Measurements from ENCODE around the gene OSBP. TPM values are rescaled to one million over a fixed set of nuclear protein-coding genes. Genes with fewer than 3 reads are reported as not detected.

Gene OSBP, protein sequence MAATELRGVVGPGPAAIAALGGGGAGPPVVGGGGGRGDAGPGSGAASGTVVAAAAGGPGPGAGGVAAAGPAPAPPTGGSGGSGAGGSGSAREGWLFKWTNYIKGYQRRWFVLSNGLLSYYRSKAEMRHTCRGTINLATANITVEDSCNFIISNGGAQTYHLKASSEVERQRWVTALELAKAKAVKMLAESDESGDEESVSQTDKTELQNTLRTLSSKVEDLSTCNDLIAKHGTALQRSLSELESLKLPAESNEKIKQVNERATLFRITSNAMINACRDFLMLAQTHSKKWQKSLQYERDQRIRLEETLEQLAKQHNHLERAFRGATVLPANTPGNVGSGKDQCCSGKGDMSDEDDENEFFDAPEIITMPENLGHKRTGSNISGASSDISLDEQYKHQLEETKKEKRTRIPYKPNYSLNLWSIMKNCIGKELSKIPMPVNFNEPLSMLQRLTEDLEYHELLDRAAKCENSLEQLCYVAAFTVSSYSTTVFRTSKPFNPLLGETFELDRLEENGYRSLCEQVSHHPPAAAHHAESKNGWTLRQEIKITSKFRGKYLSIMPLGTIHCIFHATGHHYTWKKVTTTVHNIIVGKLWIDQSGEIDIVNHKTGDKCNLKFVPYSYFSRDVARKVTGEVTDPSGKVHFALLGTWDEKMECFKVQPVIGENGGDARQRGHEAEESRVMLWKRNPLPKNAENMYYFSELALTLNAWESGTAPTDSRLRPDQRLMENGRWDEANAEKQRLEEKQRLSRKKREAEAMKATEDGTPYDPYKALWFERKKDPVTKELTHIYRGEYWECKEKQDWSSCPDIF
- 31.7 and 39.6 TPM in 2 replicates for polyA plus RNA-seq (2011; rRNA removed)
- 8.8 and 11.0 TPM in 2 replicates for polyA plus RNA-seq (2012; cell fraction: cytosol; rRNA removed)
- polyA plus RNA-seq (2012; cell fraction: nucleus; rRNA removed): 7.8 and 10.8 TPM in 2 replicates
- polyA plus RNA-seq (2017; fragmentation: RNase III; extraction: RNeasy Plus Mini Kit Qiagen cat#74134 plus additional on column Dnase treatment): 25.4 to 26.3 TPM (median 25.9 TPM) in 3 replicates
- 22.7 and 27.4 TPM in 2 replicates for polyA minus RNA-seq (2011; rRNA and poly(A)+ RNA removed)

DNA sequence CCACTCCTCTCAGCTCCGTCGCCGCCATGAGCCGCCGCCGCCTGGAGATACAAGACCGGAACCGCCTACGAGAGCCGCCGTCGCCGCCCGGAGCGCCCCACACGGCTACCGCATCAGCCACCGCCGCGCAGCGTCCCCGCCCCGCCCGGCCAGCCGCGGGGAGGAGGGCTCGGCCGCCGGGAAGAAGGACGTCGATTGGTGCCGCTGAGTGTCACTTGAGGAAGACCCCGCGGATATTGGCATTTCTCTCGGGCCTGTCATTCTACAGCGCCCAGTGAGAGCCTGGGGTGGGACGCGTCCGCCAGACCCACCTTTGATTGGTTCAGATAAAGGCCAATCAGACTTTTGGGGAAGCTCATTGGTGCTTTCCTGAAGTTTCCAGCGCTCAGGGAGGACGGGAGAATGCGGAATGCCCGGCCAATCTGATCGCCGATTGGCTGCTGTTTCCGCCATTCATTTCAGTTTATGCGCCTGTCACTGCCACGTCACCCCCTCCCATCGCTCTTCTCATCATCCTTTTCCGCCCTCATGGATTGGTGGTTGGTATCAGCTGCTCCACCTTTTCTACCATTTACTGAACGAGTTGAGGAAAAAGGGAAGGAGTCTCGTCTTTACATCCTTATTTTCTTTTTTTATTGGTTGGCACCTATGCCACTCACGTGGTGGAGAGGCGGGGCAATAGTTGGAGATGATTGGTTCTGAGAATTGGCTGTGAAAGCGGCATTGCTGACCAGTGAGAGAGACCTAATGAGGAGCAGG, at the start of gene OSBP:
TSS of gene OSBP (minus strand) at position 138 of the 759 bp plus-strand sequence. CDS start at position 28, 110 bp downstream.
- FAIRE-seq (peak; percentile 99), ATAC-seq (peak; percentile 91 to 95), DNase-seq (ENCODE audit: low read depth in 1 of 2, low spot score in 1 of 2) (peak; percentile 99 to 100)
- CTCF ChIA-PET: interaction anchor here (0.5 to 2.1 kb wide), 9 partner anchors 9 to 139 kb away, joined by 3 to 7 read pairs (median 4); partner anchors contain the start of gene STX3
- POLR2A ChIA-PET: interaction anchor here (0.5 to 2.1 kb wide), 12 partner anchors 11 to 82 kb away, joined by 3 to 43 read pairs (median 4); partner anchors contain the start of gene PATL1
- H3K4me2 ChIP-seq: peak within 1 kb of the TSS; percentile 97
- H3K4me3 ChIP-seq: peak within 1 kb of the TSS; percentile 75
- H3K27ac ChIP-seq: peak within 1 kb of the TSS; percentile 84 to 97
- TF ChIP-seq JUN (IDR thresholded peaks at IDR 0.05) (0 out of 5 replicates have a peak, but pooled peaks of 1 of the 2 experiments have one; percentile 54), POLR2A (IDR thresholded peaks at IDR 0.05; ENCODE audit: low read length) (peak; percentile 56), BHLHE40 (IDR thresholded peaks at IDR 0.05; ENCODE audit: low read depth, low read length) (no peak), GATA3 (IDR thresholded peaks at IDR 0.05; ENCODE audit: borderline replicate concordance) (no peak), EHMT2 (IDR thresholded peaks at IDR 0.05; ENCODE audit: low read depth) (no peak), CHD2 (IDR thresholded peaks at IDR 0.05; ENCODE audit: low read length, partially characterized antibody) (peak; percentile 70), JUNB (IDR thresholded peaks at IDR 0.05) (no peak), NPAS2 (CRISPR knock-in tag; IDR thresholded peaks at IDR 0.05; ENCODE audit: borderline replicate concordance) (no peak), EHF (CRISPR knock-in tag; IDR thresholded peaks at IDR 0.05) (no peak), MAFK (IDR thresholded peaks at IDR 0.05; ENCODE audit: partially characterized antibody) (peak; percentile 18), FOXS1 (CRISPR knock-in tag; IDR thresholded peaks at IDR 0.05) (no peak), HOXA7 (CRISPR knock-in tag; IDR thresholded peaks at IDR 0.05) (no peak), ZFP36 (IDR thresholded peaks at IDR 0.05; ENCODE audit: borderline replicate concordance, partially characterized antibody) (no peak), RCOR1 (IDR thresholded peaks at IDR 0.05; ENCODE audit: low read depth, low read length) (no peak), RFX5 (IDR thresholded peaks at IDR 0.05) (peak; percentile 79; the same call in 1 of the 2 replicates), KDM1A (IDR thresholded peaks at IDR 0.05; ENCODE audit: low read depth) (no peak), CHD4 (IDR thresholded peaks at IDR 0.05; ENCODE audit: borderline replicate concordance) (no peak), POLR2AphosphoS2 (conservative IDR thresholded peaks at IDR 0.05; ENCODE audit: low read length) (no peak), NFE2L2 (conservative IDR thresholded peaks at IDR 0.05; ENCODE audit: low read length) (no peak), MYC (IDR thresholded peaks at IDR 0.05; ENCODE audit: borderline replicate concordance, low read length) (no peak), TFCP2L1 (CRISPR knock-in tag; IDR thresholded peaks at IDR 0.05) (no peak), SMC3 (IDR thresholded peaks at IDR 0.05) (no peak), HOXB13 (CRISPR knock-in tag; IDR thresholded peaks at IDR 0.05; ENCODE audit: low read depth) (no peak)
- TF ChIP-seq, protein P1, sequence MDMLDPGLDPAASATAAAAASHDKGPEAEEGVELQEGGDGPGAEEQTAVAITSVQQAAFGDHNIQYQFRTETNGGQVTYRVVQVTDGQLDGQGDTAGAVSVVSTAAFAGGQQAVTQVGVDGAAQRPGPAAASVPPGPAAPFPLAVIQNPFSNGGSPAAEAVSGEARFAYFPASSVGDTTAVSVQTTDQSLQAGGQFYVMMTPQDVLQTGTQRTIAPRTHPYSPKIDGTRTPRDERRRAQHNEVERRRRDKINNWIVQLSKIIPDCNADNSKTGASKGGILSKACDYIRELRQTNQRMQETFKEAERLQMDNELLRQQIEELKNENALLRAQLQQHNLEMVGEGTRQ (IDR thresholded peaks at IDR 0.05): peak; percentile 89
- TF ChIP-seq, protein P2, sequence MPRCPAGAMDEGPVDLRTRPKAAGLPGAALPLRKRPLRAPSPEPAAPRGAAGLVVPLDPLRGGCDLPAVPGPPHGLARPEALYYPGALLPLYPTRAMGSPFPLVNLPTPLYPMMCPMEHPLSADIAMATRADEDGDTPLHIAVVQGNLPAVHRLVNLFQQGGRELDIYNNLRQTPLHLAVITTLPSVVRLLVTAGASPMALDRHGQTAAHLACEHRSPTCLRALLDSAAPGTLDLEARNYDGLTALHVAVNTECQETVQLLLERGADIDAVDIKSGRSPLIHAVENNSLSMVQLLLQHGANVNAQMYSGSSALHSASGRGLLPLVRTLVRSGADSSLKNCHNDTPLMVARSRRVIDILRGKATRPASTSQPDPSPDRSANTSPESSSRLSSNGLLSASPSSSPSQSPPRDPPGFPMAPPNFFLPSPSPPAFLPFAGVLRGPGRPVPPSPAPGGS (IDR thresholded peaks at IDR 0.05): no peak
- TF ChIP-seq, protein P3, sequence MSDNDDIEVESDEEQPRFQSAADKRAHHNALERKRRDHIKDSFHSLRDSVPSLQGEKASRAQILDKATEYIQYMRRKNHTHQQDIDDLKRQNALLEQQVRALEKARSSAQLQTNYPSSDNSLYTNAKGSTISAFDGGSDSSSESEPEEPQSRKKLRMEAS (IDR thresholded peaks at IDR 0.05): peak; percentile 39; the same call in 1 of the 2 replicates
- TF ChIP-seq, protein P4, sequence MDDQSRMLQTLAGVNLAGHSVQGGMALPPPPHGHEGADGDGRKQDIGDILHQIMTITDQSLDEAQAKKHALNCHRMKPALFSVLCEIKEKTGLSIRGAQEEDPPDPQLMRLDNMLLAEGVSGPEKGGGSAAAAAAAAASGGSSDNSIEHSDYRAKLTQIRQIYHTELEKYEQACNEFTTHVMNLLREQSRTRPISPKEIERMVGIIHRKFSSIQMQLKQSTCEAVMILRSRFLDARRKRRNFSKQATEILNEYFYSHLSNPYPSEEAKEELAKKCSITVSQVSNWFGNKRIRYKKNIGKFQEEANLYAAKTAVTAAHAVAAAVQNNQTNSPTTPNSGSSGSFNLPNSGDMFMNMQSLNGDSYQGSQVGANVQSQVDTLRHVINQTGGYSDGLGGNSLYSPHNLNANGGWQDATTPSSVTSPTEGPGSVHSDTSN (IDR thresholded peaks at IDR 0.05): peak; percentile 99
- TF ChIP-seq, protein P5, sequence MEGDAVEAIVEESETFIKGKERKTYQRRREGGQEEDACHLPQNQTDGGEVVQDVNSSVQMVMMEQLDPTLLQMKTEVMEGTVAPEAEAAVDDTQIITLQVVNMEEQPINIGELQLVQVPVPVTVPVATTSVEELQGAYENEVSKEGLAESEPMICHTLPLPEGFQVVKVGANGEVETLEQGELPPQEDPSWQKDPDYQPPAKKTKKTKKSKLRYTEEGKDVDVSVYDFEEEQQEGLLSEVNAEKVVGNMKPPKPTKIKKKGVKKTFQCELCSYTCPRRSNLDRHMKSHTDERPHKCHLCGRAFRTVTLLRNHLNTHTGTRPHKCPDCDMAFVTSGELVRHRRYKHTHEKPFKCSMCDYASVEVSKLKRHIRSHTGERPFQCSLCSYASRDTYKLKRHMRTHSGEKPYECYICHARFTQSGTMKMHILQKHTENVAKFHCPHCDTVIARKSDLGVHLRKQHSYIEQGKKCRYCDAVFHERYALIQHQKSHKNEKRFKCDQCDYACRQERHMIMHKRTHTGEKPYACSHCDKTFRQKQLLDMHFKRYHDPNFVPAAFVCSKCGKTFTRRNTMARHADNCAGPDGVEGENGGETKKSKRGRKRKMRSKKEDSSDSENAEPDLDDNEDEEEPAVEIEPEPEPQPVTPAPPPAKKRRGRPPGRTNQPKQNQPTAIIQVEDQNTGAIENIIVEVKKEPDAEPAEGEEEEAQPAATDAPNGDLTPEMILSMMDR (IDR thresholded peaks at IDR 0.05): no peak
- no peaks in the 10 kb centered on the region for H3K9me3 ChIP-seq
- H3K4me1 ChIP-seq: peaks cover 29% of the 10 kb centered on the region; the same call in 2 of the 3 replicates
- under 1% methylated on average over 45 of the region's 55 CpGs for WGBS (ENCODE audit: missing lambda C conversion rate)
